ENCODE measurements around the gene SSH2. TPM values are rescaled to one million over a fixed set of nuclear protein-coding genes. Genes with fewer than 3 reads are reported as not detected.

SSH2 gene
- total RNA-seq, 1 experiment from 2014 or later, result 14.6 TPM

- no peak overlapping the region for H3K4ac ChIP-seq (ENCODE audit: low read depth, low read length)
- H3K27ac ChIP-seq (ENCODE audit: insufficient read length, low read depth, low read length), result no peak overlapping the region
- peaks cover 3% of the 10 kb centered on the region; the same call in 1 of the 2 replicates for H3K27me3 Mint-ChIP-seq (ENCODE audit: low read depth)
- WGBS (ENCODE audit: extremely low coverage, insufficient read length, low lambda C conversion rate), result no CpG with 5 or more reads among the region's 8 CpGs
- H2BK20ac ChIP-seq (ENCODE audit: low read depth, low read length, poor library complexity, severe bottlenecking), result no peak overlapping the region
- H3K27ac Mint-ChIP-seq, result no peak overlapping the region
- H3K79me2 ChIP-seq (ENCODE audit: insufficient read depth, low read length), result peaks cover 23% of the 10 kb centered on the region; the same call in 1 of the 2 replicates
- no peaks in the 10 kb centered on the region for H4K20me1 ChIP-seq (ENCODE audit: control insufficient read depth, insufficient read depth, insufficient read length)
- H4K91ac ChIP-seq (ENCODE audit: insufficient read length, low read depth, low read length), result no peak overlapping the region
- peaks cover 52 to 66% of the 10 kb centered on the region in 2 experiments for H3K4me1 Mint-ChIP-seq
- H3K36me3 Mint-ChIP-seq (ENCODE audit: insufficient read depth in 1 of 3, low read depth in 3 of 3), result peaks cover 5 to 9% (median 7%) of the 10 kb centered on the region in 3 experiments; a peak in 6 of 7 replicates
- no peak overlapping the region for H2AFZ ChIP-seq (ENCODE audit: low read length)
- H3K23ac ChIP-seq (ENCODE audit: insufficient read length, low read depth, low read length), result no peak overlapping the region
- no peak overlapping the region for H3K56ac ChIP-seq (ENCODE audit: insufficient read length, low read depth, low read length)
- H4K8ac ChIP-seq (replicated peaks; ENCODE audit: insufficient read length, low read depth, low read length), result no peak overlapping the region
- H2BK120ac ChIP-seq (ENCODE audit: low read depth, low read length, poor library complexity, severe bottlenecking), result no peak overlapping the region
- H2BK15ac ChIP-seq (ENCODE audit: low read depth, low read length), result no peak overlapping the region
- H3K27me3 ChIP-seq (ENCODE audit: insufficient read depth, low read length), result no peaks in the 10 kb centered on the region
- no peak overlapping the region for H2AK5ac ChIP-seq (ENCODE audit: insufficient read length, low read length)
- no peak for DNase-seq
- H2BK12ac ChIP-seq (ENCODE audit: insufficient read length, low read depth, low read length), result no peak overlapping the region
- H3K9ac ChIP-seq (ENCODE audit: extremely low read depth, insufficient read length, low read length), result peak overlapping the region; percentile 0
- H2BK5ac ChIP-seq (ENCODE audit: insufficient read length, low read length), result no peak overlapping the region
- peak overlapping the region; percentile 76 for H3K4me2 ChIP-seq (ENCODE audit: insufficient read depth, insufficient read length, low read length)
- no peaks in the 10 kb centered on the region for H3K9me3 ChIP-seq (ENCODE audit: control insufficient read depth, low read depth, low read length)
- no peak overlapping the region for H3K14ac ChIP-seq (ENCODE audit: insufficient read depth, low read length)
- H3K9me3 Mint-ChIP-seq, result no peaks in the 10 kb centered on the region
- peaks cover 4% of the 10 kb centered on the region for H3K79me1 ChIP-seq (ENCODE audit: insufficient read depth, low read depth, low read length, poor library complexity, severe bottlenecking)
- H3K23me2 ChIP-seq (ENCODE audit: insufficient read length, low read depth, low read length, poor library complexity, severe bottlenecking), result peaks cover 34% of the 10 kb centered on the region
- H3K18ac ChIP-seq (ENCODE audit: insufficient read length, low read depth, low read length), result no peak overlapping the region
- peak overlapping the region; percentile 78 to 87 for H3K4me3 Mint-ChIP-seq
- peaks cover 15% of the 10 kb centered on the region; the same call in 1 of the 2 replicates for H3K4me1 ChIP-seq (ENCODE audit: insufficient read depth, low read length)
- H4K5ac ChIP-seq (ENCODE audit: insufficient read length, low read depth, low read length), result no peak overlapping the region
- H3T11ph ChIP-seq (ENCODE audit: low read length), result no peak overlapping the region
- TF ChIP-seq CTCF (conservative IDR thresholded peaks at IDR 0.05), result no peak
Observed at GRCh38 chr17:29588017-29588561, 341.9 kb downstream of the SSH2 start.

Data from H9 (cell line).